GM18502 (cell line): ENCODE measurements around the gene SLC25A15.
"Not testable (repeated sequence)": the region's sequence is repeated elsewhere in the genome, so short reads cannot be mapped to it uniquely, and the experiment has no call there.

Experiments
- ATAC-seq: cut with Tn5 transposase; IDR thresholded peaks from one replicate; pipeline ENCODE4 v1.9.1; 2021; ENCODE audit warnings: mild to moderate bottlenecking; ENCODE audit not compliant: unreplicated experiment, poor library complexity

Gene SLC25A15

GRCh38 chr13:40780822-40781401 is 8.5 kb upstream of the SLC25A15 start:
- ATAC-seq: no peak

GRCh38 chr13:40781717-40782116 is 7.7 kb upstream of the SLC25A15 start:
- ATAC-seq: no peak

GRCh38 chr13:40782971-40783370 is 6.4 kb upstream of the SLC25A15 start:
- ATAC-seq: not testable (repeated sequence)

- ATAC-seq: no peak
Observed at GRCh38 chr13:40784540-40784939, 4.9 kb upstream of the SLC25A15 start.

- ATAC-seq: no peak
Observed at GRCh38 chr13:40786568-40786996, 2.8 kb upstream of the SLC25A15 start.

GRCh38 chr13:40787062-40787461 is 2.3 kb upstream of the SLC25A15 start:
- ATAC-seq: no peak

- ATAC-seq: not testable (repeated sequence)
Observed at GRCh38 chr13:40788540-40789274, 704 bp upstream of the SLC25A15 start.

GRCh38 chr13:40790154-40790616 is 774 bp downstream of the SLC25A15 start:
- no peak for ATAC-seq

GRCh38 chr13:40792284-40793051 is 3.1 kb downstream of the SLC25A15 start:
- no peak for ATAC-seq

- no peak for ATAC-seq
Observed at GRCh38 chr13:40793339-40793738, 3.9 kb downstream of the SLC25A15 start.

GRCh38 chr13:40794414-40795368 is 5.3 kb downstream of the SLC25A15 start:
- no peak for ATAC-seq

GRCh38 chr13:40796649-40797048 is 7.2 kb downstream of the SLC25A15 start:
- no peak for ATAC-seq

- ATAC-seq: no peak
Observed at GRCh38 chr13:40798380-40798779, 9.0 kb downstream of the SLC25A15 start.

- no peak for ATAC-seq
Observed at GRCh38 chr13:40799508-40799907, 10.1 kb downstream of the SLC25A15 start.

GRCh38 chr13:40800559-40800958 is 11.1 kb downstream of the SLC25A15 start:
- no peak for ATAC-seq

GRCh38 chr13:40801255-40802217 is 12.1 kb downstream of the SLC25A15 start:
- no peak for ATAC-seq

GRCh38 chr13:40803316-40803715 is 13.9 kb downstream of the SLC25A15 start:
- no peak for ATAC-seq

- no peak for ATAC-seq
Observed at GRCh38 chr13:40806241-40806640, 16.8 kb downstream of the SLC25A15 start.

GRCh38 chr13:40809471-40809870 is 20.1 kb downstream of the SLC25A15 start:
- no peak for ATAC-seq
